IMR-90 (cell line): Measurements from ENCODE around the gene RIMS1. TPM values are rescaled to one million over a fixed set of nuclear protein-coding genes. Genes with fewer than 3 reads are reported as not detected.

Source experiments
- ATAC-seq: fragments of 200-7000 bp; cut with Tn5 transposase; 2 replicates; pipeline ENCODE4 v1.9.1; 2020; ENCODE audit warnings: low read depth, mild to moderate bottlenecking, moderate library complexity
- BruUV-seq: library from RNA; stranded (reverse); fragments of 400-500 nt; replicated peaks from 2 replicates; lab custom pipeline; 2021; lab: Mats Ljungman, UMichigan
- CTCF ChIA-PET: fragments of 300-600 bp; formaldehyde crosslinking; extraction: SDS; loops from one replicate; lab custom pipeline; 2021; ENCODE audit warnings: antibody characterized with exemption; lab: Yijun Ruan, JAX
- POLR2A ChIA-PET: fragments of 300-600 bp; sonication (Branson Sonifier 250); formaldehyde crosslinking; loops from one replicate; lab custom pipeline; 2022; ENCODE audit warnings: antibody characterized with exemption; ENCODE audit not compliant: unreplicated experiment; lab: Charles Lee
- DNase-seq: peaks from one replicate; pipeline ENCODE4 v3.0.0; 2013
- H2AFZ ChIP-seq: replicated peaks from 2 replicates; pipeline ENCODE3; 2013; ENCODE audit warnings: low read length, mild to moderate bottlenecking; ENCODE audit not compliant: poor library complexity
- H2AK5ac ChIP-seq: 2 replicates; pipeline ENCODE4 v1.6.1; 2013; ENCODE audit warnings: low read depth, low read length, inconsistent platforms
- H2AK9ac ChIP-seq: replicated peaks from 2 replicates; pipeline ENCODE3; 2013; ENCODE audit warnings: mild to moderate bottlenecking, low read depth, low read length, moderate library complexity; ENCODE audit not compliant: poor library complexity
- H2BK120ac ChIP-seq: 2 replicates; pipeline ENCODE4 v1.6.1; 2013; ENCODE audit warnings: low read depth, low read length, inconsistent platforms
- H2BK15ac ChIP-seq: 3 replicates; pipeline ENCODE4 v1.6.1; 2013; ENCODE audit warnings: low read depth, low read length, inconsistent platforms
- H2BK20ac ChIP-seq: 2 replicates; pipeline ENCODE4 v1.6.1; 2013; ENCODE audit warnings: low read depth, mild to moderate bottlenecking, inconsistent platforms, low read length, moderate library complexity
- H2BK5ac ChIP-seq: 2 replicates; pipeline ENCODE4 v1.6.1; 2013; ENCODE audit warnings: mild to moderate bottlenecking, low read depth, low read length, inconsistent platforms; ENCODE audit not compliant: poor library complexity, severe bottlenecking
- H3K14ac ChIP-seq: replicated peaks from 2 replicates; pipeline ENCODE4 v1.6.1; 2013; ENCODE audit warnings: low read depth, low read length, inconsistent platforms
- H3K18ac ChIP-seq: 2 replicates; pipeline ENCODE4 v1.6.1; 2013; ENCODE audit warnings: low read depth, low read length, control low read depth
- H3K23ac ChIP-seq: 2 replicates; pipeline ENCODE4 v1.6.1; 2013; ENCODE audit warnings: low read depth, low read length, inconsistent platforms
- H3K27ac ChIP-seq: 2 replicates; pipeline ENCODE4 v1.5.1; 2013; ENCODE audit warnings: mild to moderate bottlenecking, control low read depth, low read length; ENCODE audit not compliant: insufficient read depth
- H3K27me3 ChIP-seq: 2 replicates; pipeline ENCODE4 v1.6.1; 2013; ENCODE audit warnings: low read length; ENCODE audit not compliant: control insufficient read depth, insufficient read depth
- H3K36me3 ChIP-seq: 2 replicates; pipeline ENCODE4 v1.6.1; 2013; ENCODE audit warnings: low read length, mixed read lengths; ENCODE audit not compliant: control insufficient read depth, insufficient read depth
- H3K4ac ChIP-seq: 2 replicates; pipeline ENCODE4 v1.6.1; 2013; ENCODE audit warnings: low read depth, low read length, inconsistent platforms
- H3K4me1 ChIP-seq: 2 replicates; pipeline ENCODE4 v1.6.1; 2013; ENCODE audit warnings: low read length, mixed read lengths; ENCODE audit not compliant: control insufficient read depth, insufficient read depth
- H3K4me2 ChIP-seq: 2 replicates; pipeline ENCODE4 v1.6.1; 2013; ENCODE audit warnings: low read depth, mild to moderate bottlenecking, control low read depth, low read length, moderate library complexity
- H3K4me3 ChIP-seq: 2 replicates; pipeline ENCODE4 v1.5.1; 2013; ENCODE audit warnings: low read depth, mild to moderate bottlenecking, control low read depth, low read length, moderate library complexity; ENCODE audit not compliant: insufficient read depth
- H3K56ac ChIP-seq: 2 replicates; pipeline ENCODE4 v1.6.1; 2013; ENCODE audit warnings: low read length, inconsistent platforms; ENCODE audit not compliant: insufficient read depth; ENCODE audit errors: extremely low read depth
- H3K79me1 ChIP-seq, 2 experiments: 2 replicates each; pipeline ENCODE4 v1.6.1; 2013; ENCODE audit warnings: low read length in 2 of 2, inconsistent platforms in 1 of 2, low read depth in 1 of 2
- H3K9ac ChIP-seq: 2 replicates; pipeline ENCODE4 v1.6.1; 2013; ENCODE audit warnings: low read depth, low read length, control low read depth
- H3K9me1 ChIP-seq: 2 replicates; pipeline ENCODE4 v1.6.1; 2013; ENCODE audit warnings: low read length, inconsistent platforms; ENCODE audit not compliant: insufficient read depth
- H3K9me3 ChIP-seq: 2 replicates; pipeline ENCODE4 v1.6.1; 2013; ENCODE audit warnings: low read length; ENCODE audit not compliant: control insufficient read depth, insufficient read depth
- H4K20me1 ChIP-seq: 2 replicates; pipeline ENCODE4 v1.6.1; 2013; ENCODE audit warnings: low read length, inconsistent platforms; ENCODE audit not compliant: insufficient read depth
- H4K5ac ChIP-seq: 2 replicates; pipeline ENCODE4 v1.6.1; 2013; ENCODE audit warnings: mild to moderate bottlenecking, low read depth, low read length, control low read depth
- H4K8ac ChIP-seq, 2 experiments: 2 replicates each; pipeline ENCODE4 v1.6.1; 2013; ENCODE audit warnings: low read depth in 2 of 2, low read length in 2 of 2, control low read depth in 1 of 2, inconsistent platforms in 1 of 2
- H4K91ac ChIP-seq: 2 replicates; pipeline ENCODE4 v1.6.1; 2013; ENCODE audit warnings: low read depth, low read length, inconsistent platforms; ENCODE audit not compliant: insufficient read depth
- CEBPB ChIP-seq: IDR thresholded peaks from 2 replicates; pipeline ENCODE4 v1.6.1; 2012; ENCODE audit warnings: low read depth, low read length, improper control_type of control experiment
- CHD1 ChIP-seq: IDR thresholded peaks from 2 replicates; pipeline ENCODE4 v1.6.1; 2012; ENCODE audit warnings: low read depth, low read length, improper control_type of control experiment
- FOS ChIP-seq: fragments of 150-350 bp; IDR thresholded peaks from 2 replicates; pipeline ENCODE4 v1.6.1; 2016; ENCODE audit warnings: low read depth, low read length
- MAFK ChIP-seq: IDR thresholded peaks from 2 replicates; pipeline ENCODE4 v1.6.1; 2012; ENCODE audit warnings: low read depth, low read length, improper control_type of control experiment
- MXI1 ChIP-seq: IDR thresholded peaks from 2 replicates; pipeline ENCODE4 v1.6.1; 2012; ENCODE audit warnings: low read depth, mild to moderate bottlenecking, low read length, moderate library complexity, borderline replicate concordance
- NFE2L2 ChIP-seq: fragments of 150-350 bp; IDR thresholded peaks from 2 replicates; pipeline ENCODE4 v1.6.1; 2016; ENCODE audit warnings: low read depth, mild to moderate bottlenecking, low read length
- RCOR1 ChIP-seq: IDR thresholded peaks from 2 replicates; pipeline ENCODE4 v1.6.1; 2012; ENCODE audit warnings: mild to moderate bottlenecking, low read length, improper control_type of control experiment; ENCODE audit not compliant: insufficient replicate concordance
- RFX5 ChIP-seq: IDR thresholded peaks from 2 replicates; pipeline ENCODE4 v1.8.0; 2012; ENCODE audit warnings: low read depth, mild to moderate bottlenecking, low read length, moderate library complexity
- WGBS, 2 experiments: methylation state at CpG; one replicate each; pipeline versions ENCODE4 v1.1.5 to v1.1.7; 2013; ENCODE audit warnings: missing lambda C conversion rate in 2 of 2; ENCODE audit not compliant: insufficient read length in 1 of 2; ENCODE audit errors: extremely low coverage in 2 of 2; 5-methylcytosine and 5-hydroxymethylcytosine counted together
- dilution Hi-C: fragments of 300-500 bp; cut with HindIII; formaldehyde crosslinking; loops from one replicate; pipeline ENCODE4 v1.14.3; 2018; ENCODE audit warnings: low sequenced_read_pairs; ENCODE audit not compliant: unreplicated experiment
- in situ Hi-C: fragments of 300-500 bp; cut with MboI; formaldehyde crosslinking; loops from 3 replicates; pipeline ENCODE4 v1.14.3; 2019; ENCODE audit warnings: low sequenced_read_pairs, inconsistent platforms, mixed read lengths
- intact Hi-C: fragments of 100-400 bp; cut with micrococcal nuclease; formaldehyde crosslinking; loops from 2 replicates; pipeline ENCODE4 v1.10.0; 2022
- polyA plus RNA-seq, 3 experiments: library from polyadenylated mRNA; depleted of rRNA; stranded (reverse); fragments of >200 nt; gene quantifications; 2 replicates each; pipeline ENCODE4 v1.2.3, GENCODE V29; 2012; ENCODE audit warnings: low replicate concordance in 1 of 3
- total RNA-seq: library from RNA; depleted of rRNA; stranded (reverse); fragments of >200 nt; gene quantifications from 2 replicates; pipeline ENCODE4 v1.2.3, GENCODE V29; 2012
- TF ChIP-seq, protein P1 (sequence below): fragments of 150-350 bp; IDR thresholded peaks from 2 replicates; pipeline ENCODE4 v1.6.1; 2017; ENCODE audit warnings: mild to moderate bottlenecking, antibody characterized with exemption, low read length, low read depth
- TF ChIP-seq, protein P2 (sequence below): fragments of 150-350 bp; IDR thresholded peaks from 2 replicates; pipeline ENCODE4 v1.6.1; 2016; ENCODE audit warnings: low read depth, mild to moderate bottlenecking, low read length, moderate library complexity, borderline replicate concordance
- TF ChIP-seq, protein P3 (sequence below): conservative IDR thresholded peaks from 2 replicates; pipeline ENCODE4 v1.5.1; 2012; ENCODE audit warnings: mild to moderate bottlenecking, low read depth, low read length, improper control_type of control experiment

The RIMS1 gene
- total and polyA plus RNA-seq, 2 of the 4 experiments (the other 2 are of a cell fraction) = 0.44 to 3.8 TPM

DNA sequence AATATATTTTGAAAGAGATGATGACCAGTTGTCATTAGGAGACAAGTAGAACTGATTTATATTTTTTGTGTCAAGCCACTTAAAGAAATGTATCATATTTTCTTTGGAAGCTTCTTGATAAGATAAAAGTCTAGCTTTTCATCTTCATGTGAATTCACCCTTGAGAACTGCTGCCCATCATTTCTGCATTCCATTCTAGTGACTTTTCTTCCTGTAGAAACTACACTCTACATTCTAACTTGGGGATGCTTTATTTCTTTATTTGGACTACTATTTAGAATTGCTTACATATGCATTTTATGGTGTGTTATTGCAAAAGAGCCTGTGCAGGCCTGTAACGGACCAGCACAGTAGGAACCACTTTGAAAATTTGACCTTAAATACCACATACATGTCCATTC lies 400.6 kb downstream of the RIMS1 start:
- ATAC-seq (peak; percentile 91), DNase-seq (peak; percentile 75)
- no peak overlapping the region for H3K4me3 ChIP-seq
- H3K9me1 ChIP-seq = no peaks in the 10 kb centered on the region
- H4K20me1 ChIP-seq = no peaks in the 10 kb centered on the region
- H3K4me2 ChIP-seq = no peak overlapping the region
- H3K56ac ChIP-seq = no peak overlapping the region
- dilution Hi-C loops = no loop called here
- H4K91ac ChIP-seq = no peak overlapping the region
- intact Hi-C loops = no loop called here
- H3K27me3 ChIP-seq = no peaks in the 10 kb centered on the region
- H3K36me3 ChIP-seq = no peaks in the 10 kb centered on the region
- no peak overlapping the region for H3K14ac ChIP-seq
- H3K79me1 ChIP-seq = no peaks in the 10 kb centered on the region
- no peak overlapping the region for H2BK5ac ChIP-seq
- no CpG with 5 or more reads among the region's 1 CpG for WGBS, 2 experiments
- CTCF ChIA-PET = no interaction called here
- no peak overlapping the region for H3K27ac ChIP-seq
- no peak overlapping the region for H2AFZ ChIP-seq
- no peaks in the 10 kb centered on the region for H3K9me3 ChIP-seq
- H3K18ac ChIP-seq = no peak overlapping the region; the same call in 1 of the 2 replicates
- no peak overlapping the region; a peak in 1 of 4 replicates for H4K8ac ChIP-seq
- TF ChIP-seq CEBPB (peak; percentile 74), MXI1 (no peak), FOS (no peak), RCOR1 (no peak), RFX5 (no peak), NFE2L2 (no peak), MAFK (peak; percentile 99), CHD1 (no peak)
- TF ChIP-seq, protein P1, sequence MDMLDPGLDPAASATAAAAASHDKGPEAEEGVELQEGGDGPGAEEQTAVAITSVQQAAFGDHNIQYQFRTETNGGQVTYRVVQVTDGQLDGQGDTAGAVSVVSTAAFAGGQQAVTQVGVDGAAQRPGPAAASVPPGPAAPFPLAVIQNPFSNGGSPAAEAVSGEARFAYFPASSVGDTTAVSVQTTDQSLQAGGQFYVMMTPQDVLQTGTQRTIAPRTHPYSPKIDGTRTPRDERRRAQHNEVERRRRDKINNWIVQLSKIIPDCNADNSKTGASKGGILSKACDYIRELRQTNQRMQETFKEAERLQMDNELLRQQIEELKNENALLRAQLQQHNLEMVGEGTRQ = no peak
- TF ChIP-seq, protein P2, sequence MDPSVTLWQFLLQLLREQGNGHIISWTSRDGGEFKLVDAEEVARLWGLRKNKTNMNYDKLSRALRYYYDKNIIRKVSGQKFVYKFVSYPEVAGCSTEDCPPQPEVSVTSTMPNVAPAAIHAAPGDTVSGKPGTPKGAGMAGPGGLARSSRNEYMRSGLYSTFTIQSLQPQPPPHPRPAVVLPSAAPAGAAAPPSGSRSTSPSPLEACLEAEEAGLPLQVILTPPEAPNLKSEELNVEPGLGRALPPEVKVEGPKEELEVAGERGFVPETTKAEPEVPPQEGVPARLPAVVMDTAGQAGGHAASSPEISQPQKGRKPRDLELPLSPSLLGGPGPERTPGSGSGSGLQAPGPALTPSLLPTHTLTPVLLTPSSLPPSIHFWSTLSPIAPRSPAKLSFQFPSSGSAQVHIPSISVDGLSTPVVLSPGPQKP = no peak
- TF ChIP-seq, protein P3, sequence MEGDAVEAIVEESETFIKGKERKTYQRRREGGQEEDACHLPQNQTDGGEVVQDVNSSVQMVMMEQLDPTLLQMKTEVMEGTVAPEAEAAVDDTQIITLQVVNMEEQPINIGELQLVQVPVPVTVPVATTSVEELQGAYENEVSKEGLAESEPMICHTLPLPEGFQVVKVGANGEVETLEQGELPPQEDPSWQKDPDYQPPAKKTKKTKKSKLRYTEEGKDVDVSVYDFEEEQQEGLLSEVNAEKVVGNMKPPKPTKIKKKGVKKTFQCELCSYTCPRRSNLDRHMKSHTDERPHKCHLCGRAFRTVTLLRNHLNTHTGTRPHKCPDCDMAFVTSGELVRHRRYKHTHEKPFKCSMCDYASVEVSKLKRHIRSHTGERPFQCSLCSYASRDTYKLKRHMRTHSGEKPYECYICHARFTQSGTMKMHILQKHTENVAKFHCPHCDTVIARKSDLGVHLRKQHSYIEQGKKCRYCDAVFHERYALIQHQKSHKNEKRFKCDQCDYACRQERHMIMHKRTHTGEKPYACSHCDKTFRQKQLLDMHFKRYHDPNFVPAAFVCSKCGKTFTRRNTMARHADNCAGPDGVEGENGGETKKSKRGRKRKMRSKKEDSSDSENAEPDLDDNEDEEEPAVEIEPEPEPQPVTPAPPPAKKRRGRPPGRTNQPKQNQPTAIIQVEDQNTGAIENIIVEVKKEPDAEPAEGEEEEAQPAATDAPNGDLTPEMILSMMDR = no peak
- H3K23ac ChIP-seq = no peak overlapping the region
- no peak overlapping the region for H2BK20ac ChIP-seq
- H2AK9ac ChIP-seq = no peak overlapping the region
- no peak overlapping the region for H4K5ac ChIP-seq
- no peak overlapping the region for H2AK5ac ChIP-seq
- H2BK120ac ChIP-seq = no peak overlapping the region
- POLR2A ChIA-PET = interaction anchor here (0.7 kb wide), 1 partner anchor 756 kb away, joined by 3 read pairs; no protein-coding TSS in a partner anchor
- no peak overlapping the region for H2BK15ac ChIP-seq
- in situ Hi-C loops = no loop called here
- H3K9ac ChIP-seq = no peak overlapping the region
- H3K4ac ChIP-seq = no peak overlapping the region
- no TSS peak for BruUV-seq
- H3K4me1 ChIP-seq = no peaks in the 10 kb centered on the region
